Upper lobe of left lung (tissue), 6 donors: ENCODE data around the gene SDK1. TPM values are rescaled to one million over a fixed set of nuclear protein-coding genes. Genes with fewer than 3 reads are reported as not detected.
A peak's percentile ranks its signal among the peaks of the same experiment; 100 is the strongest.

Source experiments
- ATAC-seq, 2 donors: fragments of 200-7000 bp; cut with Tn5 transposase; one replicate each; pipeline ENCODE4 v1.9.1; 2022; ENCODE audit warnings: mild to moderate bottlenecking in 2 of 2, moderate library complexity in 2 of 2; ENCODE audit not compliant: low FRiP score in 2 of 2
- DNase-seq, 2 donors: peaks; one replicate each; pipeline ENCODE4 v3.0.0-alpha.2; 2019 to 2020
- H3K27ac ChIP-seq, 4 donors: fragments of 200-600 bp; sonication (generic); one replicate each; pipeline ENCODE4 v1.5.1; 2016 to 2019
- H3K27me3 ChIP-seq, 4 donors: fragments of 200-600 bp; sonication (generic); one replicate each; pipeline ENCODE4 v1.5.1; 2017 to 2019
- H3K36me3 ChIP-seq, 4 donors: fragments of 200-600 bp; sonication (generic); one replicate each; pipeline ENCODE4 v1.5.1; 2016 to 2019
- H3K4me1 ChIP-seq, 4 donors: fragments of 200-600 bp; sonication (generic); one replicate each; pipeline ENCODE4 v1.5.1; 2018 to 2019
- H3K4me3 ChIP-seq, 4 donors: fragments of 200-600 bp; sonication (generic); one replicate each; pipeline ENCODE4 v1.5.1; 2017 to 2019; ENCODE audit warnings: mild to moderate bottlenecking in 2 of 4, moderate library complexity in 1 of 4
- H3K9me3 ChIP-seq, 4 donors: fragments of 200-600 bp; sonication (generic); one replicate each; pipeline ENCODE4 v1.5.1; 2018 to 2019
- EP300 ChIP-seq, 4 donors: sonication (generic); formaldehyde crosslinking; IDR thresholded peaks; one replicate each; pipeline ENCODE4 v1.5.1; 2017; ENCODE audit warnings: antibody characterized with exemption in 4 of 4, control low read depth in 2 of 4
- POLR2A ChIP-seq, 4 donors: fragments of 450-650 bp; IDR thresholded peaks; one replicate each; pipeline ENCODE4 v1.5.1; 2016 to 2017; ENCODE audit warnings: antibody characterized with exemption in 4 of 4, mild to moderate bottlenecking in 2 of 4
- POLR2AphosphoS5 ChIP-seq, 2 donors: sonication (generic); formaldehyde crosslinking; IDR thresholded peaks; one replicate each; pipeline ENCODE4 v1.5.1; 2017; ENCODE audit warnings: antibody characterized with exemption in 2 of 2
- WGBS, 2 donors: methylation state at CpG; one replicate each; pipeline ENCODE4 v1.1.5; 2017 to 2018; 5-methylcytosine and 5-hydroxymethylcytosine counted together
- total RNA-seq, 6 donors: library from RNA; depleted of rRNA in 4 of 6; stranded (reverse); fragments of >200 nt in 4 of 6; gene quantifications; one replicate each; pipeline versions ENCODE4 v1.1.0 to v1.2.1, GENCODE V29; 2016 to 2021
- TF ChIP-seq, protein P1 (sequence below), 6 experiments: fragments of 450-650 bp in 4 of 6; fragments of 200-600 bp in 2 of 6; sonication (generic) in 2 of 6; IDR thresholded peaks; one replicate each; pipeline ENCODE4 v1.5.1; 2016 to 2019; ENCODE audit warnings: antibody characterized with exemption in 6 of 6
- donor health status: DM: no; HTN: no; CAD: no; lungs with moderate emphysema.
- donor health status: DM: no; HTN: yes; CAD: no; lungs with severe emphysema.

The SDK1 gene
- total RNA-seq, 6 donors from 2014 or later, result 9.3 to 90.1 (median 11.8) TPM

DNA sequence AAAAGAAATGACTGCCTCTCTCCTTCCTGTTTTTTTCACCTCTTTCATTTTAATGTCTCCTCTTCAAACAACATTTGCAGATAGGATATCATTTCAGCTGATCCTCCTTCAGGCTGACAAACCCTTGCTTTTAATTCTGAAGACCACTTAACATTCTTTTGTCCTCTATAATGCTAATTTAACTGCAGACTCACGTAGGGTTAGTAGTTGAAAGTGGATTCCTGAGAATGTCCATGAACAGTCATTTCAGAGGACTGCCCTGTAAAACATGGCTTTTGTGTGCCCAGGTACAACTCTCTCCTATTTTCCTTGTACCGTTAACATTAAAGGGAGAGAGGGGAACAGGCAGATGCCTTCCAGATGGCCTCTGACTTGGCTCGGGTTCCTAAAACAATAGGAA, 524.4 kb downstream of the SDK1 start:
- 83 to 85% methylated on average over 3 of the region's 3 CpGs for WGBS, 2 donors
- Histone ChIP-seq H3K9me3 (no peaks in the 10 kb centered on the region), H3K36me3 (no peaks in the 10 kb centered on the region), H3K27ac (no peak overlapping the region), H3K27me3 (no peaks in the 10 kb centered on the region), H3K4me3 (no peak overlapping the region), H3K4me1 (no peaks in the 10 kb centered on the region)
- ATAC-seq (no peak), DNase-seq (no peak)
- TF ChIP-seq POLR2A (IDR thresholded peaks at IDR 0.05) (no peak), EP300 (IDR thresholded peaks at IDR 0.05) (no peak), POLR2AphosphoS5 (IDR thresholded peaks at IDR 0.05) (no peak)
- TF ChIP-seq, protein P1, sequence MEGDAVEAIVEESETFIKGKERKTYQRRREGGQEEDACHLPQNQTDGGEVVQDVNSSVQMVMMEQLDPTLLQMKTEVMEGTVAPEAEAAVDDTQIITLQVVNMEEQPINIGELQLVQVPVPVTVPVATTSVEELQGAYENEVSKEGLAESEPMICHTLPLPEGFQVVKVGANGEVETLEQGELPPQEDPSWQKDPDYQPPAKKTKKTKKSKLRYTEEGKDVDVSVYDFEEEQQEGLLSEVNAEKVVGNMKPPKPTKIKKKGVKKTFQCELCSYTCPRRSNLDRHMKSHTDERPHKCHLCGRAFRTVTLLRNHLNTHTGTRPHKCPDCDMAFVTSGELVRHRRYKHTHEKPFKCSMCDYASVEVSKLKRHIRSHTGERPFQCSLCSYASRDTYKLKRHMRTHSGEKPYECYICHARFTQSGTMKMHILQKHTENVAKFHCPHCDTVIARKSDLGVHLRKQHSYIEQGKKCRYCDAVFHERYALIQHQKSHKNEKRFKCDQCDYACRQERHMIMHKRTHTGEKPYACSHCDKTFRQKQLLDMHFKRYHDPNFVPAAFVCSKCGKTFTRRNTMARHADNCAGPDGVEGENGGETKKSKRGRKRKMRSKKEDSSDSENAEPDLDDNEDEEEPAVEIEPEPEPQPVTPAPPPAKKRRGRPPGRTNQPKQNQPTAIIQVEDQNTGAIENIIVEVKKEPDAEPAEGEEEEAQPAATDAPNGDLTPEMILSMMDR (IDR thresholded peaks at IDR 0.05), result no peak

DNA sequence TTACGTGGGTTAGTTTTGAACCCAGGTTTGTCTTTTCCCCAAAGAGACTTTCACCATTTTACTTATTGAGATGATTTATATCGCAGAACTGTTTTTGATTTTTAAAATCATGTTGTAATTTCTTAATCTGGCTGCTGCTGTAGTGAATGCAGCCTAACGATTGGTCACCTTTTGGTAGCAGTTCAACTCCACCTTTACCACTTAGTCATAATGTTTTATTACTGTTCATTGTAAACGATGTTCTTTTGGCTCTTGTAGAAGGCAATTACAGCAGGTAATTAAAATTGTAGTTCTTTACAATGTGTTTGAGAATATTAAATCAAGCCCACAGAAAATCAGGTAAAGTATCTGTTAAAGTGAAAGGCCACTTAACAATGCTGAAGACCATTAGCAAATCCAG, 531.1 kb downstream of the SDK1 start:
- no peaks in the 10 kb centered on the region for H3K36me3 ChIP-seq
- TF ChIP-seq POLR2AphosphoS5 (IDR thresholded peaks at IDR 0.05) (no peak), EP300 (IDR thresholded peaks at IDR 0.05) (no peak), POLR2A (IDR thresholded peaks at IDR 0.05) (no peak)
- TF ChIP-seq, protein P1 (IDR thresholded peaks at IDR 0.05), result no peak
- 89 to 92% methylated on average over 4 of the region's 4 CpGs for WGBS, 2 donors
- no peak overlapping the region for H3K4me3 ChIP-seq
- ATAC-seq (no peak), DNase-seq (no peak)
- H3K27ac ChIP-seq, result no peak overlapping the region
- no peaks in the 10 kb centered on the region for H3K4me1 ChIP-seq
- no peaks in the 10 kb centered on the region for H3K9me3 ChIP-seq
- no peaks in the 10 kb centered on the region for H3K27me3 ChIP-seq

DNA sequence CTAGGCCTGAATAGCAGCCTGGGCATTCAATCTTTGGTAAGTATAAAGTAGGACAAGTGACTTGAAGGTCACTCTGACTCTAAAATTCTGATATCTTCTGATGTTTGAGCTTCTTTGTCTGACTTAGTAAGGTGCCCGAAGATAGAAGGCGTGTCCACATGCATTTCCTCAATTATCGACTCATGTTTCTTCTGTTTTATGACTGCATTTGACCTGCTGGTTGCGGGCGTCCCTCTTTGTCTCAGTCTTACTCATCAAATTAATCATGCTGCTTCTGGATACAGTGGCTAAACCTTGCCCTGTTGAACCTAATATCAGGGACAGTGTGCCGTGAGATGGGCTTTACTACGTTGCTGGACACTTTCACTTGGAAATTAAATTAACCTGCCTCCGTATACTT, 534.1 kb downstream of the SDK1 start:
- no peak for DNase-seq

DNA sequence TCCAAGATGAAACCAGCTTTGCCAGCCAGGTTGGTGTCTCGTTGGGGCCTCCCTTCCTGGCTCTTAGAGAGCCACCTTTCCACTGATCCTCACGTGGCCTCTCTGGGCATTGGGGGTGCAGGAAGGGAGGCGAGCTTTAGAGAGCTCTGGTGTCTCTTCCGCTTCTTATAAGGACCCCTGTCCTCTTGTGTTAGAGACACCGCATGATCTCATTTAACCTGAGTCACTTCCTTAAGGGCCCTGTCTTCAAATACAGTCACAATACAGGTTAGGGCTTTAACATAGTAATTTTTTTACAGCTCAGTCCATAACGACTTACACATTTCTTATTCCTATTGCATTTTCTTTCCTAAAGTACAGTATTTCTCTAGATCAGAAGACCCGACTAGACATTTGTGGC, 535.8 kb downstream of the SDK1 start:
- no peak overlapping the region for H3K4me3 ChIP-seq
- TF ChIP-seq, protein P1 (IDR thresholded peaks at IDR 0.05), result no peak
- TF ChIP-seq EP300 (IDR thresholded peaks at IDR 0.05), result no peak
- no peak for TF ChIP-seq POLR2A (IDR thresholded peaks at IDR 0.05)
- no peak for TF ChIP-seq POLR2AphosphoS5 (IDR thresholded peaks at IDR 0.05)
- 87 to 89% methylated on average over 7 of the region's 7 CpGs for WGBS, 2 donors

More for the DNA sequence above, 534.1 kb downstream of the SDK1 start:
- no peaks in the 10 kb centered on the region for H3K27me3 ChIP-seq
- H3K4me1 ChIP-seq, result no peaks in the 10 kb centered on the region
- no peak for ATAC-seq
- H3K36me3 ChIP-seq, result no peaks in the 10 kb centered on the region
- no peaks in the 10 kb centered on the region for H3K9me3 ChIP-seq
- 91 to 96% methylated on average over 8 of the region's 8 CpGs for WGBS, 2 donors
- TF ChIP-seq EP300 (IDR thresholded peaks at IDR 0.05), result no peak
- TF ChIP-seq, protein P1 (IDR thresholded peaks at IDR 0.05), result no peak
- no peak for TF ChIP-seq POLR2A (IDR thresholded peaks at IDR 0.05)
- no peak overlapping the region for H3K4me3 ChIP-seq
- no peak overlapping the region for H3K27ac ChIP-seq

DNA sequence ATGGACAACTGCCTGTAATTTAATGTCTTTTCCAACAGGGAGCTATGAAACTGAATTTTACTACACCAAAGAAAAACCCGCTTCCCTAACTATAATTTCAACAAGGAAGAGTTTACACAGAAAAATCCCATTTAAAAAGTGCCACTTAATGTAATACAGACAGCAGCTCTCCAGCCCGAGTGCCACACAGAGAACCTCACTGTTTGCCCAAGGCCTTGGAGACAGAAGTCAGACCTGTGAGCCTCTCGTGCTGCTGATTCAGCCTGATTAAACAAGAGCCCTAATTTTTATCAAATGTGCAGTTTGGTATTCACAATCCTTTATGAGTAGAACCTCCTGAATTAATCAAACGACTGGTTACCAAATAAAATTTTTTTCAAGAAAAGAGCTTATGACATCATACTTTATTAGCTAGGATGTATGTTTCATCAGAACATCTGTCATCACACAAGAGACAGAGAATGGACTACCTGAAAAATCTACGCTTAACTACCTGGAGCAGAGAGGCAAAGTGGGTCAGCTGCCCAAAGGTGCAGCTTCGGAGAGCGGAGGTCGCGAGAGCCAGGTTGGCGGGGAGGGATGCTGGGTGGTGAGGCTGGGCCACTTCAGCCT, 543.6 kb downstream of the SDK1 start:
- H3K27me3 ChIP-seq, result no peaks in the 10 kb centered on the region
- WGBS, 2 donors, result 78 to 86% methylated on average over 10 of the region's 10 CpGs
- ATAC-seq (no peak), DNase-seq (peak; percentile 20 to 34)
- no peaks in the 10 kb centered on the region for H3K36me3 ChIP-seq
- H3K4me3 ChIP-seq, result no peak overlapping the region
- H3K27ac ChIP-seq, result no peak overlapping the region
- H3K4me1 ChIP-seq, result no peaks in the 10 kb centered on the region
- H3K9me3 ChIP-seq, result no peaks in the 10 kb centered on the region
- no peak for TF ChIP-seq EP300 (IDR thresholded peaks at IDR 0.05)
- TF ChIP-seq POLR2A (IDR thresholded peaks at IDR 0.05), result no peak
- no peak for TF ChIP-seq POLR2AphosphoS5 (IDR thresholded peaks at IDR 0.05)
- TF ChIP-seq, protein P1 (IDR thresholded peaks at IDR 0.05), result no peak

More for the DNA sequence above, 535.8 kb downstream of the SDK1 start:
- no peak for DNase-seq
- no peak for ATAC-seq
- Histone ChIP-seq H3K4me1 (no peaks in the 10 kb centered on the region), H3K27me3 (no peaks in the 10 kb centered on the region), H3K27ac (no peak overlapping the region), H3K9me3 (no peaks in the 10 kb centered on the region), H3K36me3 (no peaks in the 10 kb centered on the region)
